ENCODE results near the gene FOXF2. TPM values are rescaled to one million over a fixed set of nuclear protein-coding genes. Genes with fewer than 3 reads are reported as not detected.
"Not testable (repeated sequence)": the region's sequence is repeated elsewhere in the genome, so short reads cannot be mapped to it uniquely, and the experiment has no call there.

FOXF2 gene
- total and polyA plus RNA-seq, 7 experiments from 2014 or later: not detected

- ChIA-PET POLR2A (no interaction called here), CTCF (no interaction called here)
- no peak for ATAC-seq
- H3K4me3 ChIP-seq (ENCODE audit: low read length): no peak overlapping the region
- no peak overlapping the region for H3K27ac ChIP-seq (ENCODE audit: low read depth, low read length)
- H3K9me3 Mint-ChIP-seq: peaks cover 8 to 62% (median 21%) of the 10 kb centered on the region in 11 donors
- H3K36me3 ChIP-seq (ENCODE audit: control insufficient read depth in 2 of 3, insufficient read depth in 3 of 3, low read length in 3 of 3): no peaks in the 10 kb centered on the region
- H3K27me3 ChIP-seq (ENCODE audit: control insufficient read depth in 2 of 2, insufficient read depth in 2 of 2, low read length in 2 of 2): peaks cover 0 to 4% of the 10 kb centered on the region in 2 donors
- intact Hi-C loops (cut with micrococcal nuclease): no loop called here
- DNase-seq: no peak
- H3K9me3 ChIP-seq (ENCODE audit: control insufficient read depth in 2 of 3, low read length in 3 of 3): peaks cover 0 to 15% (median 0%) of the 10 kb centered on the region in 3 experiments
- peaks cover 0 to 13% (median 5%) of the 10 kb centered on the region in 5 donors for H3K36me3 Mint-ChIP-seq
- peaks cover 23 to 70% (median 59%) of the 10 kb centered on the region in 5 donors for H3K27me3 Mint-ChIP-seq
- H3K4me3 Mint-ChIP-seq: no peak overlapping the region
- no peaks in the 10 kb centered on the region for H3K4me1 Mint-ChIP-seq
- H3K4me1 ChIP-seq (ENCODE audit: control insufficient read depth in 2 of 2, insufficient read depth in 2 of 2, low read length in 2 of 2): no peaks in the 10 kb centered on the region
- H3K27ac Mint-ChIP-seq: no peak overlapping the region
These were observed 37.9 kb upstream of the FOXF2 start for GRCh38 chr6:1351381-1352008.

DNA sequence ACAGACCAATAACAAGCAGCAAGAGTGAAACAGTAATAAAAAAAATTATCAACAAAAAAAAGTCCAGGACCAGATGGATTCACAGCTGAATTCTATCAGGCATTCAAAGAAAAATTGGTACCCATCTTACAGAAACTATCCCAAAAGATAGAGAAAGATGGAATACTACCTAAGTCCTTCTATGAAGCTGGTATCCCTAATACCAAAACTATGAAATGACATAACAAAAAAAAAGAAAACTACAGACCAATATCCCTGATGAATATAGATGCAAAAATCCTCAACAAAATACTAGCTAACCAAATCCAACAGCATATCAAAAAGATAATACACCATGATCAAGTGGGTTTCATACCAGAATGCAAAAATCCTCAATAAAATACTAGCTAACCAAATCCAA, 34.3 kb upstream of the FOXF2 start:
- H3K4me3 ChIP-seq (ENCODE audit: low read length); H3K4me1 Mint-ChIP-seq; CTCF ChIA-PET; POLR2A ChIA-PET; DNase-seq; H3K27ac Mint-ChIP-seq; H3K27ac ChIP-seq (ENCODE audit: low read depth, low read length); ATAC-seq; H3K36me3 ChIP-seq (ENCODE audit: control insufficient read depth in 2 of 3, insufficient read depth in 3 of 3, low read length in 3 of 3); H3K4me1 ChIP-seq (ENCODE audit: control insufficient read depth in 2 of 2, insufficient read depth in 2 of 2, low read length in 2 of 2); intact Hi-C loops (cut with micrococcal nuclease); H3K4me3 Mint-ChIP-seq; H3K27me3 ChIP-seq (ENCODE audit: control insufficient read depth in 2 of 2, insufficient read depth in 2 of 2, low read length in 2 of 2): not testable (repeated sequence)
- peaks cover 0 to 15% (median 0%) of the 10 kb centered on the region in 3 experiments for H3K9me3 ChIP-seq (ENCODE audit: control insufficient read depth in 2 of 3, low read length in 3 of 3)
- Mint-ChIP-seq H3K36me3 (peaks cover 0 to 13% (median 4%) of the 10 kb centered on the region in 5 donors), H3K27me3 (peaks cover 30 to 62% (median 45%) of the 10 kb centered on the region in 5 donors), H3K9me3 (peaks cover 6 to 47% (median 21%) of the 10 kb centered on the region in 11 donors)

DNA sequence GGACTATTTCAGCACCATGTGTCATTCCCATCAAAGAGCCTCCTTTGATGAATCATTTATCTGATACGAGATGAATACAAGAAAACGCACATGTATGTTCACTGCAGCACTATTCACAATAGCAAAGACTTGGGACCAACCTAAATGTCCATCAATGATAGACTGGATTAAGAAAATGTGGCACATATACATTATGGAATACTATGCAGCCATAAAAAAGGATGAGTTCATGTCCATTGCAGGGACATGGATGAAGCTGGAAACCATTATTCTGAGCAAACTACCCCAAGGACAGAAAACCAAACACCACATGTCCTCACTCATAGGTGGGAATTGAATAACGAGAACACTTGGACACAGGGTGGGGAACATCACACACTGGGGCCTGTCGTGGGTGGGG, 27.7 kb upstream of the FOXF2 start:
- POLR2A ChIA-PET; H3K36me3 ChIP-seq (ENCODE audit: control insufficient read depth in 2 of 3, insufficient read depth in 3 of 3, low read length in 3 of 3); H3K27ac Mint-ChIP-seq; H3K4me3 Mint-ChIP-seq; H3K27ac ChIP-seq (ENCODE audit: low read depth, low read length); H3K4me1 Mint-ChIP-seq; H3K9me3 ChIP-seq (ENCODE audit: control insufficient read depth in 2 of 3, low read length in 3 of 3); H3K27me3 ChIP-seq (ENCODE audit: control insufficient read depth in 2 of 2, insufficient read depth in 2 of 2, low read length in 2 of 2); H3K4me3 ChIP-seq (ENCODE audit: low read length); H3K4me1 ChIP-seq (ENCODE audit: control insufficient read depth in 2 of 2, insufficient read depth in 2 of 2, low read length in 2 of 2); ATAC-seq; DNase-seq; CTCF ChIA-PET; H3K9me3 Mint-ChIP-seq; H3K36me3 Mint-ChIP-seq; intact Hi-C loops (cut with micrococcal nuclease): not testable (repeated sequence)
- H3K27me3 Mint-ChIP-seq: peaks cover 39 to 51% (median 44%) of the 10 kb centered on the region in 5 donors

- Mint-ChIP-seq H3K27ac (no peak overlapping the region), H3K36me3 (no peaks in the 10 kb centered on the region), H3K9me3 (peaks cover 0 to 5% (median 0%) of the 10 kb centered on the region in 11 donors), H3K4me3 (no peak overlapping the region), H3K27me3 (peaks cover 34 to 53% (median 46%) of the 10 kb centered on the region in 5 donors), H3K4me1 (no peaks in the 10 kb centered on the region)
- Histone ChIP-seq H3K36me3 (ENCODE audit: control insufficient read depth in 2 of 3, insufficient read depth in 3 of 3, low read length in 3 of 3) (no peaks in the 10 kb centered on the region), H3K9me3 (ENCODE audit: control insufficient read depth in 2 of 3, low read length in 3 of 3) (no peaks in the 10 kb centered on the region), H3K27ac (ENCODE audit: low read depth, low read length) (no peak overlapping the region), H3K4me1 (ENCODE audit: control insufficient read depth in 2 of 2, insufficient read depth in 2 of 2, low read length in 2 of 2) (no peaks in the 10 kb centered on the region), H3K27me3 (ENCODE audit: control insufficient read depth in 2 of 2, insufficient read depth in 2 of 2, low read length in 2 of 2) (no peaks in the 10 kb centered on the region), H3K4me3 (ENCODE audit: low read length) (no peak overlapping the region)
- ATAC-seq (no peak), DNase-seq (no peak)
- CTCF ChIA-PET: no interaction called here
- intact Hi-C loops (cut with micrococcal nuclease): no loop called here
- POLR2A ChIA-PET: no interaction called here
These were observed 26.7 kb upstream of the FOXF2 start for GRCh38 chr6:1362643-1363042.

DNA sequence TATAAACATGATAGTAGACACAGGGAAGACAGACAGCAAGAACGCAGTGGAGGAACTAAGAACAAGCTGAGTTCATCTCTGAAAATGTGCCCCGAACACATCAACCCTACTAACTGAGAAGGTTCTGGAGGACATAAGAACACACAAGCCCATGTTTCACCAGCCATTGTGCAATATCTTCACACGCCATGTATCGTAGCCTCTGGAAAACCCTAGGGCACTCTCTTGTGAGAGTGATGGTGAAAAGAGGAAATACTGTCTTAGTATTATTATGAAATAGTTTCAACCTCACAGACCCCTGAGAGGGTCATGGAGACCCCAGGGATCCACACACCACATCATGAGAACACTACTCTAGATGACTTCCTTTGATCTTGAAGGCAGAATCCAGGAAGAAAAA, 26.1 kb upstream of the FOXF2 start:
- Histone ChIP-seq H3K36me3 (ENCODE audit: control insufficient read depth in 2 of 3, insufficient read depth in 3 of 3, low read length in 3 of 3) (no peaks in the 10 kb centered on the region), H3K4me1 (ENCODE audit: control insufficient read depth in 2 of 2, insufficient read depth in 2 of 2, low read length in 2 of 2) (no peaks in the 10 kb centered on the region), H3K27ac (ENCODE audit: low read depth, low read length) (no peak overlapping the region), H3K27me3 (ENCODE audit: control insufficient read depth in 2 of 2, insufficient read depth in 2 of 2, low read length in 2 of 2) (no peaks in the 10 kb centered on the region), H3K9me3 (ENCODE audit: control insufficient read depth in 2 of 3, low read length in 3 of 3) (no peaks in the 10 kb centered on the region), H3K4me3 (ENCODE audit: low read length) (no peak overlapping the region)
- Mint-ChIP-seq H3K36me3 (no peaks in the 10 kb centered on the region), H3K27ac (no peak overlapping the region), H3K4me3 (no peak overlapping the region), H3K9me3 (peaks cover 0 to 6% (median 0%) of the 10 kb centered on the region in 11 donors), H3K4me1 (no peaks in the 10 kb centered on the region), H3K27me3 (peaks cover 41 to 60% (median 51%) of the 10 kb centered on the region in 5 donors)
- ChIA-PET POLR2A (no interaction called here), CTCF (no interaction called here)
- intact Hi-C loops (cut with micrococcal nuclease): no loop called here
- ATAC-seq (no peak), DNase-seq (no peak)

DNA sequence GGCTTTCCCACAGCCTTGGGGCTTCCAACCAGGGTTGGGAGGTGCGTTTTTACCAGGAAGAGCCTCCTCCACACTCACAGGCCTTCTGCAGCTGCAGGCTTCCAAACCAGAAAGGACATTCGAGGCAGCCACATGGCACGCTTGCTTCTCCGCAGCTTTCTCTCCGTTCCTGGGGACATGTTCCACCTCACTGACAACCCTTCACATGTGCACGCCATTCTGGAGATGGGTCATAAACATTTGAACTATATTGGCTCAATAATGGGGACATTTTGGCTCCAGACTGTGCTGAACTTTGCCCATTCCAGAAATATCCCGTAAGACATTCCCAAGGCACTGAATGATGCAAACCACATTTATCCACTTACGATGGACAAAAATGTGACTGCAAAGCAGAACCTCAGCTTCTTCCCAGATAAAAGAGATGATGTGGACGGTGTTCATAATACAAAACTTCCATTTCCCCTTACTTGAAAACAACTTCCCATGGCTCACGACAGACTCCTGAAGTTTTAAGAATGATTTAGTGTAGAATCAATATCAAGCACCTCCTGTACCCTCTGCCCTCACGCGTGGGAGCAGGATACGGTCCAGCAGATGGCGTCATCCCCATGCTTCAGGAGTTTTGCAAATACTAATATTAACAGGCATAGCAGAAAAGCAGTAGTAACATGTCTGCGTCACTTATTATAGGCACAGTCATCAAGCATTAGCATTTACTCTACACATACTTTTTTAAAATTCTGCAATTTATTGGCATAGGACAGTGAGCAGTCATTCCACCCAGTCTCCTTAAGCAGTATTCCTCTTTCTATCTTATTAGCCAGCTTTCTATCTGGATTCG, 25.4 kb upstream of the FOXF2 start:
- Histone ChIP-seq H3K9me3 (ENCODE audit: control insufficient read depth in 2 of 3, low read length in 3 of 3) (no peaks in the 10 kb centered on the region), H3K36me3 (ENCODE audit: control insufficient read depth in 2 of 3, insufficient read depth in 3 of 3, low read length in 3 of 3) (no peaks in the 10 kb centered on the region), H3K4me3 (ENCODE audit: low read length) (no peak overlapping the region), H3K27me3 (ENCODE audit: control insufficient read depth in 2 of 2, insufficient read depth in 2 of 2, low read length in 2 of 2) (no peaks in the 10 kb centered on the region), H3K27ac (ENCODE audit: low read depth, low read length) (no peak overlapping the region), H3K4me1 (ENCODE audit: control insufficient read depth in 2 of 2, insufficient read depth in 2 of 2, low read length in 2 of 2) (no peaks in the 10 kb centered on the region)
- H3K27ac Mint-ChIP-seq: no peak overlapping the region
- ChIA-PET POLR2A (no interaction called here), CTCF (no interaction called here)
- DNase-seq: no peak
- H3K36me3 Mint-ChIP-seq: no peaks in the 10 kb centered on the region
- no peak overlapping the region for H3K4me3 Mint-ChIP-seq
- H3K9me3 Mint-ChIP-seq: peaks cover 0 to 12% (median 0%) of the 10 kb centered on the region in 11 donors
- H3K4me1 Mint-ChIP-seq: no peaks in the 10 kb centered on the region
- no peak for ATAC-seq
- H3K27me3 Mint-ChIP-seq: peaks cover 41 to 62% (median 56%) of the 10 kb centered on the region in 5 donors
- intact Hi-C loops (cut with micrococcal nuclease): no loop called here

Data from naive thymus-derived CD4-positive, alpha-beta T cell (primary cell).